ENCODE data around the gene DDX54. TPM values are rescaled to one million over a fixed set of nuclear protein-coding genes. Genes with fewer than 3 reads are reported as not detected.

The DDX54 gene
- total RNA-seq, 1 experiment from 2014 or later: 101 TPM

DNA sequence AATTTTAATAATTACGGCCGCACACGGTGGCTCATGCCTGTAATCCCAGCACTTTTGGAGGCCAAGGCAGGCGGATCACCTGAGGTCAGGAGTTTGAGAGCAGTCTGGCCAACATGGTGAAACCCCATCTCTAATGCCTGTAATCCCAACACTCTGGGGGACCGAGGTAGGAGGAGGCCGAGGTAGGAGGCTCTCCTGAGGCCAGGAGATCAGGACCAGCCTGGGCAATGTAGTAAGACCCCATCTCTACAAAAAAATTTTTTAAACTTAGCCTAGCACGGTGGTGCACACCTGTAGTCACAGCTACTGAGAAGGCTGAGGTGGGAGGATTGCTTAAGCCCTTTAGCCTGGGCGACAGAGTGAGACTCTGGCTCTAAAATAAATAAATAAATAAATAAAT, 41.3 kb downstream of the DDX54 start:
- BruUV-seq (replicated peaks): no TSS peak

DNA sequence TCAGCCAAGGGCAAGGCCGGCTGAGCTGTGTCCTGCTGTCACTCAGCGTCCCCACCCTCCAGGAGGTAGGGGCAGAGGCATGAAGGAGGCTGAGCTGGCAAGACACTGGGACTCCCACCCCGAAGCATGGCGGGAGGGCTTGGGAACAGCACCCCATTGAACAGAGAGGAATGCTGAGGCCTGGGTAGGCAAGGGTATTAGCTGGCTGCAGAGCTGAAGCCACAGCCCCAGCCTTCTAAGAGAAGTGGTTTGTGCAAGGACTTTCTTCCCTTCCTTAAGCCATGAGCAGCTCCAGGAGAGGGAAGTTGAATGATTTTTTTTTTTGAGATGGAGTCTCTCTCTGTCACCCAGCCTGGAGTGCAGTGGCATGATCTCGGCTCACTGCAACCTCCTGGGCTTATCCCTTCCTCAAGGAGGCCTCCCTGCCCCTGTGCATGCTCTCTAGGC, 42.4 kb downstream of the DDX54 start:
- in situ Hi-C loops (cut with HindIII; ENCODE audit: low pct_unique_long_range_greater_than_20kb, low sequenced_read_pairs): no loop called here

More for the DNA sequence above, 41.3 kb downstream of the DDX54 start:
- Histone ChIP-seq H3K27ac (ENCODE audit: low read length) (no peak overlapping the region), H3K36me3 (ENCODE audit: control insufficient read depth, insufficient read depth, low read length) (no peaks in the 10 kb centered on the region), H3K4me1 (ENCODE audit: control insufficient read depth, insufficient read depth, low read length) (peaks cover 7% of the 10 kb centered on the region), H3K9me3 (ENCODE audit: control insufficient read depth, insufficient read depth, low read depth, low read length) (no peaks in the 10 kb centered on the region), H3K4me3 (ENCODE audit: low read depth in 2 of 2, low read length in 2 of 2) (no peak overlapping the region), H3K27me3 (ENCODE audit: control insufficient read depth, insufficient read depth, low read length) (no peaks in the 10 kb centered on the region)
- TF ChIP-seq, protein P1, sequence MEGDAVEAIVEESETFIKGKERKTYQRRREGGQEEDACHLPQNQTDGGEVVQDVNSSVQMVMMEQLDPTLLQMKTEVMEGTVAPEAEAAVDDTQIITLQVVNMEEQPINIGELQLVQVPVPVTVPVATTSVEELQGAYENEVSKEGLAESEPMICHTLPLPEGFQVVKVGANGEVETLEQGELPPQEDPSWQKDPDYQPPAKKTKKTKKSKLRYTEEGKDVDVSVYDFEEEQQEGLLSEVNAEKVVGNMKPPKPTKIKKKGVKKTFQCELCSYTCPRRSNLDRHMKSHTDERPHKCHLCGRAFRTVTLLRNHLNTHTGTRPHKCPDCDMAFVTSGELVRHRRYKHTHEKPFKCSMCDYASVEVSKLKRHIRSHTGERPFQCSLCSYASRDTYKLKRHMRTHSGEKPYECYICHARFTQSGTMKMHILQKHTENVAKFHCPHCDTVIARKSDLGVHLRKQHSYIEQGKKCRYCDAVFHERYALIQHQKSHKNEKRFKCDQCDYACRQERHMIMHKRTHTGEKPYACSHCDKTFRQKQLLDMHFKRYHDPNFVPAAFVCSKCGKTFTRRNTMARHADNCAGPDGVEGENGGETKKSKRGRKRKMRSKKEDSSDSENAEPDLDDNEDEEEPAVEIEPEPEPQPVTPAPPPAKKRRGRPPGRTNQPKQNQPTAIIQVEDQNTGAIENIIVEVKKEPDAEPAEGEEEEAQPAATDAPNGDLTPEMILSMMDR (IDR thresholded peaks at IDR 0.05): no peak
- in situ Hi-C loops (cut with HindIII; ENCODE audit: low pct_unique_long_range_greater_than_20kb, low sequenced_read_pairs): no loop called here
- intact Hi-C loops (cut with micrococcal nuclease; ENCODE audit: unreplicated experiment): no loop called here
- POLR2A ChIA-PET: no interaction called here
- DNase-seq (ENCODE audit: low read depth, low spot score) (no peak), ATAC-seq (no peak)
- CTCF ChIA-PET: no interaction called here

More for the DNA sequence above, 42.4 kb downstream of the DDX54 start:
- ATAC-seq (no peak), DNase-seq (ENCODE audit: low read depth, low spot score) (no peak)
- Histone ChIP-seq H3K27ac (ENCODE audit: low read length) (no peak overlapping the region), H3K27me3 (ENCODE audit: control insufficient read depth, insufficient read depth, low read length) (no peaks in the 10 kb centered on the region), H3K9me3 (ENCODE audit: control insufficient read depth, insufficient read depth, low read depth, low read length) (no peaks in the 10 kb centered on the region), H3K4me1 (ENCODE audit: control insufficient read depth, insufficient read depth, low read length) (peaks cover 11% of the 10 kb centered on the region), H3K4me3 (ENCODE audit: low read depth in 2 of 2, low read length in 2 of 2) (no peak overlapping the region), H3K36me3 (ENCODE audit: control insufficient read depth, insufficient read depth, low read length) (no peaks in the 10 kb centered on the region)
- POLR2A ChIA-PET: interaction anchor here (0.5 kb wide), 1 partner anchor 137 kb away, joined by 3 read pairs; no protein-coding TSS in a partner anchor
- CTCF ChIA-PET: no interaction called here
- intact Hi-C loops (cut with micrococcal nuclease; ENCODE audit: unreplicated experiment): no loop called here
- BruUV-seq (replicated peaks): no TSS peak
- TF ChIP-seq, protein P2, sequence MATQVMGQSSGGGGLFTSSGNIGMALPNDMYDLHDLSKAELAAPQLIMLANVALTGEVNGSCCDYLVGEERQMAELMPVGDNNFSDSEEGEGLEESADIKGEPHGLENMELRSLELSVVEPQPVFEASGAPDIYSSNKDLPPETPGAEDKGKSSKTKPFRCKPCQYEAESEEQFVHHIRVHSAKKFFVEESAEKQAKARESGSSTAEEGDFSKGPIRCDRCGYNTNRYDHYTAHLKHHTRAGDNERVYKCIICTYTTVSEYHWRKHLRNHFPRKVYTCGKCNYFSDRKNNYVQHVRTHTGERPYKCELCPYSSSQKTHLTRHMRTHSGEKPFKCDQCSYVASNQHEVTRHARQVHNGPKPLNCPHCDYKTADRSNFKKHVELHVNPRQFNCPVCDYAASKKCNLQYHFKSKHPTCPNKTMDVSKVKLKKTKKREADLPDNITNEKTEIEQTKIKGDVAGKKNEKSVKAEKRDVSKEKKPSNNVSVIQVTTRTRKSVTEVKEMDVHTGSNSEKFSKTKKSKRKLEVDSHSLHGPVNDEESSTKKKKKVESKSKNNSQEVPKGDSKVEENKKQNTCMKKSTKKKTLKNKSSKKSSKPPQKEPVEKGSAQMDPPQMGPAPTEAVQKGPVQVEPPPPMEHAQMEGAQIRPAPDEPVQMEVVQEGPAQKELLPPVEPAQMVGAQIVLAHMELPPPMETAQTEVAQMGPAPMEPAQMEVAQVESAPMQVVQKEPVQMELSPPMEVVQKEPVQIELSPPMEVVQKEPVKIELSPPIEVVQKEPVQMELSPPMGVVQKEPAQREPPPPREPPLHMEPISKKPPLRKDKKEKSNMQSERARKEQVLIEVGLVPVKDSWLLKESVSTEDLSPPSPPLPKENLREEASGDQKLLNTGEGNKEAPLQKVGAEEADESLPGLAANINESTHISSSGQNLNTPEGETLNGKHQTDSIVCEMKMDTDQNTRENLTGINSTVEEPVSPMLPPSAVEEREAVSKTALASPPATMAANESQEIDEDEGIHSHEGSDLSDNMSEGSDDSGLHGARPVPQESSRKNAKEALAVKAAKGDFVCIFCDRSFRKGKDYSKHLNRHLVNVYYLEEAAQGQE (IDR thresholded peaks at IDR 0.05; ENCODE audit: insufficient read depth in 1 of 2, low read depth in 2 of 2, low read length in 1 of 2): no peak
- TF ChIP-seq, protein P1 (IDR thresholded peaks at IDR 0.05): no peak
- no peak for TF ChIP-seq SIN3A (IDR thresholded peaks at IDR 0.05; ENCODE audit: borderline replicate concordance, insufficient read depth, low read depth, low read length)
- TF ChIP-seq TCF7L2 (IDR thresholded peaks at IDR 0.05; ENCODE audit: low read depth, low read length): no peak
- TF ChIP-seq POLR2AphosphoS5 (IDR thresholded peaks at IDR 0.05; ENCODE audit: low read depth, low read length): no peak
